ENCODE data around the gene ITGB7. TPM values are rescaled to one million over a fixed set of nuclear protein-coding genes. Genes with fewer than 3 reads are reported as not detected.
A peak's percentile ranks its signal among the peaks of the same experiment; 100 is the strongest.

Gene ITGB7
- total RNA-seq, 4 donors from 2014 or later = 0.40 to 5.8 (median 2.6) TPM

DNA sequence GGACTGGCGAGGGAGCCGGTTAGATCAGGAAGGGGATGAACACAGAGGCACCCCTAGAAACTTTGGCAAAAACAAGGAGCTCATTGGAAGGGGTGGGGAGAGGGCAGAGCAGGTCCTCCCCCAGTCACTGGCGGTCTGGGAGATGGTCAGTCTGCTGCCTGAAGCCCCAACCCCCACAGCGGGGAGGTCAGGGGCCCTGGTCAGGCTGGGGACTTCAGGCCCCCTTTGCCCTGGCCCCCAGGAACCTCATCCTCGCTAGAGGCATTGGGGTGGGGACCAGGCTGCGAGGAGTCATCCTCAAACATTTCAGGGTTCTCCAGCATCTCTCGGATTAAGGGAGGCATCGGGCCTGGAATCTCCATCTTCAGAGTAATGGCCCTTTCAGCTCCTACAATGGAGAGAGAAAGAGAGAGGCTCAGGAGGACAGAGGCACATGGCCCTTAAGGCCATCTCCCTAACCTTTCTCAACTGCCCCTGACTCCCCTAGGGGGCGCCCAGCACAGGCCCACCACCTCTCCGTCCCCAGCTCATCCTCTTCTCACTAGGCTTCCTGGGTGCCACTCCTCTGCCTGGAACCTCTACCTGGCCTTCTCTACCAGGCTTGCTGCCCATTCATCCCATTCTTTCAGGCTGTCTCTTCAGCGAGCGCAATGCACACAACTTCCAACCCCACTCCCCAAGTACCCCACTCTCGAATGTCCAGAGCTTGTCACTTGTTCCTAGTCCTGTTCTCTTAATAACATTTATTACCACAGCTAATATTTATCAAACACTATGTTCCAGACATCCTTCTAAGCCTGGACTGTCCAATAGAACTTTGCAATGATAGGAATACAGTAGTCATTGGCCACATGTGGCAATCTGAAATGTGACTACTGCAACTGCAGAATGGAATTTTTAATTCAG lies 4.7 kb upstream of the ITGB7 start:
- Histone ChIP-seq H3K27me3 (no peaks in the 10 kb centered on the region), H3K4me3 (no peak overlapping the region), H3K9me3 (no peaks in the 10 kb centered on the region), H3K4me1 (peaks cover 0 to 58% (median 21%) of the 10 kb centered on the region in 3 donors), H3K27ac (no peak overlapping the region), H3K36me3 (peaks cover 0 to 74% of the 10 kb centered on the region in 2 donors)
- no peak for ATAC-seq
- 74 to 79% methylated on average over 5 to 6 of the region's 13 CpGs for WGBS, 2 donors (ENCODE audit: low coverage in 1 of 2)
- TF ChIP-seq, protein P1, sequence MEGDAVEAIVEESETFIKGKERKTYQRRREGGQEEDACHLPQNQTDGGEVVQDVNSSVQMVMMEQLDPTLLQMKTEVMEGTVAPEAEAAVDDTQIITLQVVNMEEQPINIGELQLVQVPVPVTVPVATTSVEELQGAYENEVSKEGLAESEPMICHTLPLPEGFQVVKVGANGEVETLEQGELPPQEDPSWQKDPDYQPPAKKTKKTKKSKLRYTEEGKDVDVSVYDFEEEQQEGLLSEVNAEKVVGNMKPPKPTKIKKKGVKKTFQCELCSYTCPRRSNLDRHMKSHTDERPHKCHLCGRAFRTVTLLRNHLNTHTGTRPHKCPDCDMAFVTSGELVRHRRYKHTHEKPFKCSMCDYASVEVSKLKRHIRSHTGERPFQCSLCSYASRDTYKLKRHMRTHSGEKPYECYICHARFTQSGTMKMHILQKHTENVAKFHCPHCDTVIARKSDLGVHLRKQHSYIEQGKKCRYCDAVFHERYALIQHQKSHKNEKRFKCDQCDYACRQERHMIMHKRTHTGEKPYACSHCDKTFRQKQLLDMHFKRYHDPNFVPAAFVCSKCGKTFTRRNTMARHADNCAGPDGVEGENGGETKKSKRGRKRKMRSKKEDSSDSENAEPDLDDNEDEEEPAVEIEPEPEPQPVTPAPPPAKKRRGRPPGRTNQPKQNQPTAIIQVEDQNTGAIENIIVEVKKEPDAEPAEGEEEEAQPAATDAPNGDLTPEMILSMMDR (IDR thresholded peaks at IDR 0.05) = peak in 1 of 4 experiments; percentile 26
- TF ChIP-seq EP300 (IDR thresholded peaks at IDR 0.05) (no peak), POLR2AphosphoS5 (IDR thresholded peaks at IDR 0.05) (no peak)

DNA sequence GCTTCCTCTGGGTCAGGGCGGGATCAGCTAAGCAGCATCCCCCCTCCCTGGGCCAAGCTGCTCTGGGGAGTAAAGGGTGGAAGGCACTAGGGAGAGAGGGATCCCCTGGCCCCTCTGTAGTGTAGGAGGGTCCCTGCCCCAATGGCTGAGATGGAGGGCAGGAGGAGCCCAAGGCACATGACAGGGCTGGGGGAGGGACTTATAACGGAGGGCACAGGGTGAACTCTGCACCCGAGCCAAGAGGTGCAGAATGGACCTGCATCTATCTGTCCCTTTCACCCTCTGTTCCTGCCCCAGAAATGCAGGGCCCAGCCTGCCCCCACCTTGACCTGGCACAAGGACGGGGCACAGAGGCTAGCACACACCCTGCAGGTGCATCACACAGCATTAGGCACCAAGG lies 3.8 kb upstream of the ITGB7 start:
- Histone ChIP-seq H3K27me3 (no peaks in the 10 kb centered on the region), H3K4me3 (no peak overlapping the region), H3K36me3 (peaks cover 0 to 68% of the 10 kb centered on the region in 2 donors), H3K9me3 (no peaks in the 10 kb centered on the region), H3K4me1 (peaks cover 0 to 49% (median 15%) of the 10 kb centered on the region in 3 donors), H3K27ac (no peak overlapping the region)
- ATAC-seq = no peak
- 88% methylated on average over 1 of the region's 4 CpGs; no CpG with 5 or more reads in 1 of the 2 donors for WGBS, 2 donors (ENCODE audit: low coverage in 1 of 2)
- TF ChIP-seq POLR2AphosphoS5 (IDR thresholded peaks at IDR 0.05) (no peak), EP300 (IDR thresholded peaks at IDR 0.05) (no peak), POLR2A (IDR thresholded peaks at IDR 0.05) (no peak)
- TF ChIP-seq, protein P1 (IDR thresholded peaks at IDR 0.05) = no peak

DNA sequence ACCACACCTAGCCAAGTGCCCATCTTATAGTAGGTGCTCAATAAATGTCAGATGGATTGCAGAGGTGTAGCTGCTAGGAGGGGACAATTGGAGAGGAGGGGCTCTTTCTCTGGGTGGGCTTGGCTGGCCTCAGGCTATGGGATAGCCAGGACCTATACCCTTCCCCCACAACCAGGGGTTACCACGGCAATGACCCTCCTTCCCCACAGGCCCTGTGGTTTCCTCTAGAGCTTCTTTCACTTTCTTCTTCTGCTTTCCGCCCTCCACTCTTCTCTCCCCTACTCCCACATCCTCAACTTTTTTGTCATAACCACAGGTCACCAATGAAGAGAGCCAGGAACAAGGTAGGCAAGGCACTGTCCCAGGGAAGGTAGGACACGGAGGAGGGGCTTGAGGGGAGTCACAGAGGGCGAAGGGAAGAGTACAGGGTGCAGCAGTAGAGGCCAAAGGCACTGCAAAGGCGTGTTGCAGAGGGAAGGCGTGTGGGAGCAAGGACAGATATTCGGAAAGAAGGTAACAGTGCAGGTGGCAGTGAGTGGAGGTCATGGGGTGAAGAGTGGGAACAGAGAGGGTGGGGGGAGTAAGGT lies 1.9 kb upstream of the ITGB7 start:
- no peak for TF ChIP-seq POLR2A (IDR thresholded peaks at IDR 0.05)
- TF ChIP-seq POLR2AphosphoS5 (IDR thresholded peaks at IDR 0.05) = no peak
- no peak for TF ChIP-seq EP300 (IDR thresholded peaks at IDR 0.05)
- TF ChIP-seq, protein P1 (IDR thresholded peaks at IDR 0.05) = no peak
- H3K4me3 ChIP-seq = no peak overlapping the region
- peaks cover 0 to 30% (median 10%) of the 10 kb centered on the region in 3 donors for H3K4me1 ChIP-seq
- no peaks in the 10 kb centered on the region for H3K9me3 ChIP-seq
- ATAC-seq = no peak
- H3K27ac ChIP-seq = peak overlapping the region in 3 of 4 donors; percentile 12 to 41 (median 16)
- peaks cover 0 to 49% of the 10 kb centered on the region in 2 donors for H3K36me3 ChIP-seq
- WGBS, 2 donors (ENCODE audit: low coverage in 1 of 2) = 54 to 57% methylated on average over 3 to 7 of the region's 7 CpGs
- H3K27me3 ChIP-seq = no peaks in the 10 kb centered on the region

DNA sequence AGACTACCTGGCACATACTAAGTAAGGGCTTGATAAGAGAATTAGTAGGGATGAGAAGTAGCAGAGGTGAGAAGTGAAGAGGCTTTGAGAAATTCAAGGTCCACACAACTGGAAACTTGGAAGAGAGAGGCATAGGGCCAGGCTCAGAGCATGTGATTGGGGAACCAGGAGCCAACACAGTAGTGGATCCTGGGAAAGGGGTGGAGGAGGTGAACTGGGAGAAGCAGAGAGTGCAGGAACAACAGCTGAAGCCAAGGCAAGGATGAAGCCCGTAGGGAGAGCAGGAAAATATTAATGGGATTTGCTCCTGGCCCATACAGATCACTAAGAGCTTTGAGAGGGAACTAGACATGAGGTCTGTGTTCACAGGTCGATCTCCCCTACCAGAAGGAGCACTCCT lies 1.4 kb upstream of the ITGB7 start:
- ATAC-seq = peak; percentile 37
- H3K4me1 ChIP-seq = peaks cover 0 to 25% (median 7%) of the 10 kb centered on the region in 3 donors
- peak overlapping the region in 2 of 4 donors; percentile 12 to 41 for H3K27ac ChIP-seq
- H3K9me3 ChIP-seq = no peaks in the 10 kb centered on the region
- no peaks in the 10 kb centered on the region for H3K27me3 ChIP-seq
- no peak for TF ChIP-seq EP300 (IDR thresholded peaks at IDR 0.05)
- TF ChIP-seq POLR2A (IDR thresholded peaks at IDR 0.05) = no peak
- TF ChIP-seq, protein P1 (IDR thresholded peaks at IDR 0.05) = no peak
- no peak for TF ChIP-seq POLR2AphosphoS5 (IDR thresholded peaks at IDR 0.05)
- peaks cover 0 to 44% of the 10 kb centered on the region in 2 donors for H3K36me3 ChIP-seq
- no peak overlapping the region for H3K4me3 ChIP-seq
- 0 to 31% methylated on average over 1 to 2 of the region's 2 CpGs for WGBS, 2 donors (ENCODE audit: low coverage in 1 of 2)
